DMS53 treated with DMSO at 0.1 percent for 48 hours (cell line): Measurements from ENCODE around the gene PCYT1A.
"Not testable (repeated sequence)": the region's sequence is repeated elsewhere in the genome, so short reads cannot be mapped to it uniquely, and the experiment has no call there.

ENCODE experiments used
- DNase-seq: peaks from one replicate; lab custom pipeline; 2025; ENCODE audit not compliant: unreplicated experiment; lab: John Stamatoyannopoulos, UW

The PCYT1A gene

DNA sequence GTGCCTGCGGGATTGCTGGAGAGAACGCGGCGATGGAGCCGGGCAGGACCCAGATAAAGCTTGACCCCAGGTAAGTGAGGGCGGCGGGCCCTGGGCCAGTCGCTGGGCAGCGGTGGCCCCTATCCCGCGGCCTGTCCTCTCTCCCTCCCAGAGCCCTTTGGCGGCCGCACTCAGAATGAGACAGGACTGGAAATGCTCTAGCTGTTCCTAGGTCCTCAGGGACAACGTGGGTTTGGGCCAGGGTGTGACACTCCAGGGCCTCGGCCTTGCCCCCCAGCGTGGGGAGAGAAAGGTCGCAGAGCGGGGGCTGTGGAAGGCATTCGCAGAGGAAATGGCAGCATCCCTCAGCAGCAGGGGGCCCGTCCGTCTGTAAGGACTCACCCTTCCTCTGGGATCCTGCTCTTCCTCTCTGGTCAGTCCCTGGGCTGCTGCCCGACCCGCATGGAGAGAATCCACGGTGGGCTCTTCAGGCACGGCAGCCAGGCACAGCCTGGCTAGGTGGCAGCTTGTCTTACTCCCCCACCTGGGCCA lies 70.8 kb downstream of the PCYT1A start:
- DNase-seq: no peak

- DNase-seq: no peak
Measured at GRCh38 chr3:196216089-196216564, 71.4 kb downstream of the PCYT1A start, which contains the start of gene SLC51A. SLC51A (plus strand) TSS chr3:196216534; CDS start chr3:196216713, 179 bp downstream.

DNA sequence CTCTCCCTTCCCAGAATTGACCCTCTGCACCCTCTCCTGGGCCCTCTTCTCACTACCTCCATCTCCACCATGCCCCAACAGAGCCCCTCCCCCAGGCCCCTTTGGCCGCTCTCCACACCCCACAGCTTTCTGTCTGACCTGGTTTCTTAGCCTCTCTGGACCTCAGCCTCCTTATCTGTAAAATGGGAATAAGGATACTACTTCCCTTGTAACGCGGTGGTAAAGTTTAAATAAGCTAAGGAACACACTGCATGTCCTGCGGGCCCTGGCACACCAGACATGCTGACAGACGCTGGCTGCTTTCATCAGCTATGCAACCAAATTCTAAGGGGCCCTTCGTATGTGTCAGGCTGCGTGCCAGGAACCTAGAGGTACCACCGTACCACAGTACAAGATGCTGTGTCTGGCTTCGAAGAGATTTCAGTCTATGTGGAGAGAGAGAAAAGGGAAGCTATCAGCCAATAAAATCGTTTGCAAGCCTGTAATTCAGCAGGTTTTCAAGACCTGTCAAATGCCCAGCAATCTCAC lies 72.0 kb downstream of the PCYT1A start:
- DNase-seq: no peak

- DNase-seq: no peak
Measured at GRCh38 chr3:196214783-196215441, 72.6 kb downstream of the PCYT1A start.

- DNase-seq: no peak
Measured at GRCh38 chr3:196210673-196211556, 76.6 kb downstream of the PCYT1A start, which contains the start of gene ZDHHC19. ZDHHC19 (minus strand) TSS chr3:196211400; CDS start chr3:196211315, 85 bp downstream.

GRCh38 chr3:196209944-196210672 lies 77.4 kb downstream of the PCYT1A start:
- DNase-seq: not testable (repeated sequence)

- DNase-seq: no peak
Measured at GRCh38 chr3:196208942-196209695, 78.4 kb downstream of the PCYT1A start.

DNA sequence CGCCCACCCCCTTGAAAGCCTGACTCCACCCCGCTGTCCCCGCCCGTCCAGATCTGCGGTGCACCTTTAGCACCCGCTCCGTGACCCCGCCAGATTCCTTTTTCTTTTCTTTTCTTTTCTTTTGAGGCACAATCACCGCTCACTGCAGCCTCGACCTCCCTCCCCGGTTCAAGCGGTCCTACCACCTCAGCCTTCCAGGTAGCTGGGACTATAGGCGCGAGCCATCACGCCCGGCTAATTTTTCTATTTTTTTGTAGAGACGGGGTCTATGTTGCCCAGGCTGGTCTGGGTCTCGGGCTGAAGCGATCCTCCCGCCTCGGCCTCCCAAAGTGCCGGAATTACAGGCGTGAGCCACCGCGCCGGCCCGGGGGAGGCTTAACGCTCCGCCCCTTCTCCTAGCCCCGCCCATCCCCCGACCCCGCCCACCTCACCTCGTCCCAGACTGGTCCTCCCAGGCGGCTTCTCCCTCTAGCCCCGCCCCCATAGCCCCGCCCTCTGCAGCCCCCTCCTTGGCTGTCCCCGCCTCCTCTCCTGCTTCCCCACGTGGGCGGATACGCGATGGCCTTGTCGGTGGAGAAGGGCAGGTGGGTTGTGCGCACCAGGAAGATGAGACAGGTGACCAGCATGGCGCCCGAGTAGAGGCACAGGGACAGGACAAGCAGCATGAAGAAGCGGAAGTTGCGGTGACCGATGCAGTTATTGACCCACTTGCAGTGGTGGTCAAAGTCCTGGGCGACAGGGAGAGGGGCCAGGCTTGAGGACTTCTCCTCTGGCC lies 79.5 kb downstream of the PCYT1A start:
- DNase-seq: no peak

DNA sequence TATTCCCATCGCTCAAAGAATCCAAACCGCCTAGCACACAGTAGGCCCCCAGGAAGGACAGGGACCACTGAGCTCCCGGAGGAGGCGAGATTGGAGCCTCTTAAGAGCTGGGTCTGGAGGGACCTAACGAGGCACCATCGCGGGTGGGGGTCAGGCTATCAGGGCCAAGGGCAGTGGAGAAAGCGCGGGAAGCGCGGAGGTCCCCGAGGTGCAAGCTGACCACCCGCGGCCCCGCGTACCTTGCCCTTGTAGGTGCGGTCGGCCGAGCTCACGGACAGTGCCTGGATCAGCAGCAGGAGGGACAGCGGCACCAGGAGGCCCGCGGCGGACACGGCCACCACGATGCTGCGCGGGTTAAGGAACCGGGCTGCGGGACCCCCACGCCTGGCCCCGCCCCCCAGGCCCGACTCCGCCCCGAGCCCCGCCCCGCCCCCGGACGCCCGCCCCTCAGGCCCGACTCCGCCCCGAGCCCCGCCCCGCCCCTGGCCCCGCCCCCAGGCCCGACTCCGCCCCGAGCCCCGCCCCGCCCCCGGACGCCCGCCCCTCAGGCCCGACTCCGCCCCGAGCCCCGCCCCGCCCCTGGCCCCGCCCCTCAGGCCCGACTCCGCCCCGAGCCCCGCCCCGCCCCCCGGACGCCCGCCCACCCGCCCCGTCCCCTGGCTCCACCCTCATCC lies 80.2 kb downstream of the PCYT1A start:
- no peak for DNase-seq

DNA sequence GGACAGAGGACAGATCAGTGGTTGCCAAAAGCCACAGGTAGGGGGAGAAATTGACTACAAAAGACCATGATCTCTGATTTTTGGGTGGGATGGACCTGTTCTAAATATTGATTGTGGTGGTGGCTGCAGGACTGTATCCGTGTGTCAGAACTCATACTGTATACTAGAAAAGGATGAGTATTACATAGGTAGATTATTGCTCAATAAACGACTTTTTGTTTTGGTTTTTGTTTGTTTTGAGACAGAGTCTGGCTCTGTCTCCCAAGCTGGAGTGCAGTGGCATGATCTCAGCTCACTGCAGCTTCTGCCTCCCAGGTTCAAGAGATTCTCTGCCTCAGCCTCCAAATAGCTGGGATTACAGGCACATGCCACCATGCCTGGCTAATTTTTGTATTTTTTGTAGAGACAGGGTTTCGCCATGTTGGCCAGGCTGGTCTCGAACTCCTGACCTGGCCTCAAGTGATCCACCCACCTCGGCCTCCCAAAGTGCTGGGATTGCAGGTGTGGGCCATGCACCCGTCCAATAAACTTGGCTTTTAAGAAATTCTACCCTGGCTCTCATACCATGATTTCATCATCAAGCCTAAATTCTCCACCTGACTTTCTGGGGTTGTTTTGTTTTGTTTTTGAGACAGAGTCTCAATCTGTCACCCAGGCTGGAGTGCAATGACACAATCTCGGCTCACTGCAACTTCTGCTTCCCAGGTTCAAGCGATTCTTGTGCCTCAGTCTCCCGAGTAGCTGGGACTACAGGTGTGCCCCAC lies 81.9 kb downstream of the PCYT1A start:
- DNase-seq: not testable (repeated sequence)

DNA sequence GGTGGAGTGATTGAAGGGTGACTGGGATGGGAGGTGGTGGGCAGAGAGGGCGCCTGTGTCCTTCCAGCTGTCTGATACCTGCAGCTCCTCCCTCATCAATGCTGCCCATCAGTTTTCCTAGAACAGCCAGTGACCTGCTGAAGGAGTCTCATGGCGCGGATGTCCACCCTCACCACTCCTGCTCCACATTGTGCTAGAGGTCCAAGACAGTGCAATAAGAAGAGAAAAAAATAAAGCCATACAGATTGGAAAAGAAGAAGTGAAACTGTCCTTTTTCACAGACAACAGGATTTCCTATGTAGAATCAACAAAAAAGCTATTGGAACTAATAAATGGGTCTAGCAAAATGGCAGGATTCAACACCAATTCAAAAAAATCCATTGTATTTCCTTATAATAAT lies 83.7 kb downstream of the PCYT1A start:
- DNase-seq: no peak

DNA sequence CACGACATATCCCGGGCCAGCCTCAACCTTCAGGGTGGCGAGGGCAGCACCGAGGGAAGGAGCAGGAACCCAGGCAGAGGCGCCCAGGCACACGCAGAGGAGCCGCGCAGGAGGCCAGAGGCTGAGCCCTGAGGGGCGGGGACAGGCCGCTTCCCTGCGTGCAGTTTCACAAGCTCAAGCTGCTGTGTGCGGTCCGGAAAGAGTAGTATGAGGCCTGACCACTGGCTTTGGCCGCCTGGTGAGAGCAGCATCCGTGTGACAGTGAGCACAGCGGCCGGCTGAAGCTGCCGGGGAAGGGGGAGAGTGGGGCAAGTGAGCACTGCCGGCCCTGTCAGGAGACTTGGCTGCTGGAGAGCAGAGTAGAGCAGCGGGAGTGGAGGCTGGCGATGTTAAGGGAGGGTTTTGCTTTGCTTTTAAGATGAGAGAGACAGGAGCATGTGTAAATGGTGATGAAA lies 85.0 kb downstream of the PCYT1A start:
- no peak for DNase-seq

GRCh38 chr3:196198771-196199753 lies 88.5 kb downstream of the PCYT1A start:
- no peak for DNase-seq

GRCh38 chr3:196198081-196198675 lies 89.3 kb downstream of the PCYT1A start:
- DNase-seq: no peak

GRCh38 chr3:196197524-196197923 lies 90.0 kb downstream of the PCYT1A start:
- no peak for DNase-seq

DNA sequence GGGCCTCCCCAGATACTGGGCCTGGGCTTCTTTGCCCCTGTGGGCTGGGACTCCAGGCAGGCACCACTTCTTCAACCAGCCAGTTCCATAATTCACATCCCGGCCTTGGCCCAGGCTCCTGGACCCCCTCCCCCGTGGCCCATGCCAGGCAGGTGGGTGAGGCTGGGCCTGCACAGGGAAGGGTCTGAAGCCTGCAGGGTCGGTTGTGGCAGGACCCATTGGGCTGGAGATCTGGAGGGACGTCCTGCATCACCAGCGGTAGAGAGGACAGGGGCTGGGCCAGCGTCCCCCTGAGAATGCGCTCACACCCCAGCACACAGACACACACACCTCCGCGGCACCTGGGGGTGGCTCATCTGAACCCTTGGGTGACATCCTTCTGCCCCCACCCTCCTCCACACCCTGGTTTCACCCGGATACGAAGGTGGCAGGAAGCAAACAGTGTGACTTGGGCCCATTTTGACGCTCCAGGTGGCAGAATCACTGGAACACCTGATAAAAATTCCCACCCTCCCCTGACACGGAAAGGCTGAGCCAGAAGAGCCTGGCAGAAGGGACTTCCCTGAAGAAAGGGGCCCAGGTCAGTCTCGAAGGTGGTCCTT lies 91.8 kb downstream of the PCYT1A start:
- DNase-seq: no peak
